ENCODE measurements around the gene IRF8.

IRF8 gene

GRCh38 chr16:85913688-85914422 lies 14.9 kb downstream of the IRF8 start:
- H3K4me3 ChIP-seq (ENCODE audit: low read depth, low read length) = no peak overlapping the region
- no peak for TF ChIP-seq CTCF (IDR thresholded peaks at IDR 0.05; ENCODE audit: control insufficient read depth, extremely low read depth, insufficient read depth)
- DNase-seq (ENCODE audit: low read depth) = no peak

- TF ChIP-seq CTCF (IDR thresholded peaks at IDR 0.05; ENCODE audit: control insufficient read depth, extremely low read depth, insufficient read depth) = no peak
- DNase-seq (ENCODE audit: low read depth) = no peak
- no peak overlapping the region for H3K4me3 ChIP-seq (ENCODE audit: low read depth, low read length)
Measured at GRCh38 chr16:85914423-85914794, 15.4 kb downstream of the IRF8 start.

GRCh38 chr16:85915125-85915845 lies 16.3 kb downstream of the IRF8 start:
- no peak for TF ChIP-seq CTCF (IDR thresholded peaks at IDR 0.05; ENCODE audit: control insufficient read depth, extremely low read depth, insufficient read depth)
- no peak for DNase-seq (ENCODE audit: low read depth)
- no peak overlapping the region for H3K4me3 ChIP-seq (ENCODE audit: low read depth, low read length)

- no peak for TF ChIP-seq CTCF (IDR thresholded peaks at IDR 0.05; ENCODE audit: control insufficient read depth, extremely low read depth, insufficient read depth)
- H3K4me3 ChIP-seq (ENCODE audit: low read depth, low read length) = no peak overlapping the region
- no peak for DNase-seq (ENCODE audit: low read depth)
Measured at GRCh38 chr16:85916141-85916890, 17.4 kb downstream of the IRF8 start.

GRCh38 chr16:85917012-85917411 lies 18.1 kb downstream of the IRF8 start:
- H3K4me3 ChIP-seq (ENCODE audit: low read depth, low read length) = no peak overlapping the region
- no peak for DNase-seq (ENCODE audit: low read depth)
- no peak for TF ChIP-seq CTCF (IDR thresholded peaks at IDR 0.05; ENCODE audit: control insufficient read depth, extremely low read depth, insufficient read depth)

- DNase-seq (ENCODE audit: low read depth) = no peak
- no peak overlapping the region for H3K4me3 ChIP-seq (ENCODE audit: low read depth, low read length)
- no peak for TF ChIP-seq CTCF (IDR thresholded peaks at IDR 0.05; ENCODE audit: control insufficient read depth, extremely low read depth, insufficient read depth)
Measured at GRCh38 chr16:85917959-85918358, 19.0 kb downstream of the IRF8 start.

Data from LNCaP clone FGC (cell line).